NCI-H2107 treated with DMSO at 0.1 percent for 48 hours (cell line): ENCODE data around the gene HMGA1.
"Not testable (repeated sequence)": the region's sequence is repeated elsewhere in the genome, so short reads cannot be mapped to it uniquely, and the experiment has no call there.

ENCODE experiments used
- DNase-seq: peaks from one replicate; lab custom pipeline; 2025; ENCODE audit not compliant: unreplicated experiment; lab: John Stamatoyannopoulos, UW

HMGA1 gene

DNA sequence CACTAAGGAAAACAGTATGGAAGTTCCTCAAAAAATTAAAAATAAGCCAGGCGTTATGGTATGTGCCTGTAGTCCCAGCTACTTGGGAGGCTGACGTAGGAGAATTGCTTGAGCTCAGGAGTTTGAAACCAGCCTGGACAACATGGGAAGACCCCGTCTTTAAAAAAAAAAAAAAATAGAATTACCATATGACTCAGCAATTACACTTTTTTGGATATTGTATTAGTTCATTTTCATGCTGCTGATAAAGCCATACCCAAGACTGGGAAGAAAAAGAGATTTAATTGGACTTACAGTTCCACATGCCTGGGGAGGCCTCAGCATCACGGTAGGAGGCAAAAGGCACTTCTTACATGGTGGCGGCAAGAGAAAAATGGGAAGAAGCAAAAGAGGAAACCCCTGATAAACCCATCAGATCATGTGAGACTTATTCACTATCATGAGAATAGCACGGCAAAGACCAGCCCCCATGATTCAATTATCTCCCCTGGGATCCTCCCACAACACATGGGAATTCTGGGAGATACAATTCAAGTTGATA lies 22.9 kb downstream of the HMGA1 start:
- no peak for DNase-seq

DNA sequence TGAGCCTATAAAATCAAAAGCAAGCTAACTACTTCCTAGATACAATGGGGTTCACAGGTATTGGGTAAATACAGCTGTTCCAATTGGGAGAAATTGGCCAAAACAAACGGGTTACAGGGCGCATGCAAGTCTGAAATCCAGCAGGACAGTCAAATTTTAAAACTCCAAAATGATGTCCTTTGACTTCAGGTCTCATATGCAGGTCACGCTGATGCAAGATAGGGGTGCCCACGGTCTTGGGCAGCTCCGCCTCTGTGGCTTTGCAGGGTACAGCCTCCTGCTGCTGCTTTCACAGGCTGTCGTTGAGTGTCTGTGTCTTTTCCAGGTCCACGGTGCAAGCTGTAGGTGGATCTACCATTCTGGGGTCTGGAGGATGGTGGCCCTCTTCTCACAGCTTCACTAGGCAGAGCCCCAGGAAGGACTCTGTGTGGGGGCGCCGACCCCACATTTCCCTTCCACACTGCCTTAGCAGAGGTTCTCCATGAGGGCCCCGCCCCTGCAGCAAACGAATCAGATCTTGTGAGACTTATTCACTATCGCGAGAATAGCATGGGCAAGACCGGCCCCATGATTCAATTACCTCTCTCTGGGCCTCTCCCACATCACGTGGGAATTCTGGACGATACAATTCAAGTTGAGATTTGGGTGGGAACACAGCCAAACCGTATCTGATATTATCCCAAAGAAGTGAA lies 24.0 kb downstream of the HMGA1 start:
- DNase-seq, result no peak

DNA sequence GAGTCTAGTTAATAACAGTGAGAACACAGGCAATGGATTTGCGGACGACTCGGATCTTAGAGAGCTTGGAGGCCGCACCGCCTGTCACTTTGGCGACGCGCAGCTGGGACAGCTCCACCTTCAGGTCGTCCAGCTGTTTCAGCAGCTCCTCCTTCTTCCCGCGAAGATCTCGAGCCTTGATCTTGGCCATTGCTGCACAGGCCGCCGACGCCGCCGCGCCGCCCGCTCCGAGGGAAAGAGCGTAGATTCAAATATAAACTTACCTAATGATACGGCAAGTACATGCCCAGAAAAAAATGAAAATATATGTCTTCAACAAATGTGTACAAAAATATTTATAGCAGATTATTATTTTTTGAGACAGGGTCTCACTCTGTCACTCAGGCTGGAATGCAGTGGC lies 26.8 kb downstream of the HMGA1 start:
- not testable (repeated sequence) for DNase-seq

DNA sequence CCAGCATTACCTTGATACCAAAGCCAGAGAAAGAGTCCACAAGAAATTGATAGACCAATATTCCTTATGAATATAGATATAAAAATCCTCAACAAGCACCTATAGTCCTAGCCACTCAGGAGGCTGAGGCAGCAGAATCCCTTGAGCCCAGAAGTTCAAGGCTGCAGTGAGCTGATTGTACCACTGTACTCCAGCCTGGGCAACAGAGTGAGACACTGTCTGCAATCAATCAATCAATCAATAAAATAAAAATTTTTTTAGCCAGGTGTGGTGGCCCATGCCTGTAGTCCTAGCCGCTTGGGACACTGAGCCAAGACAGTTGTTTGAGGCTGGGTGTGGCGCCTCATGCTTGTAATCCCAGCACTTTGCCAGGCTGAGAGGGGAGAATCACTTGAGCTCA lies 31.1 kb downstream of the HMGA1 start:
- DNase-seq, result no peak

DNA sequence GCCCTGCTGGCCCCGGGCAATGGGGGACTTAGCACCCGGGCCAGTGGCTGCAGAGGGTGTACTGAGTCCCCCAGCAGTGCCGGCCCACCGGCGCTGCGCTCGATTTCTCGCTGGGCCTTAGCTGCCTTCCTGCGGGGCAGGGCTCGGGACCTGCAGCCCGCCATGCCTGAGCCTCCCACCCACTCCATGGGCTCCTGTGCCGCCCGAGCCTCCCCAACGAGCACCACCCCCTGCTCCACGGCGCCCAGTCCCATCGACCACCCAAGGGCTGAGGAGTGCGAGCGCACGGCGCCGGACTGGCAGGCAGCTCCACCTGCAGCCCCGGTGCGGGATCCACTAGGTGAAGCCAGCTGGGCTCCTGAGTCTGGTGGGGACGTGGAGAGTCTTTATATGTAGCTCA lies 32.5 kb downstream of the HMGA1 start:
- not testable (repeated sequence) for DNase-seq

DNA sequence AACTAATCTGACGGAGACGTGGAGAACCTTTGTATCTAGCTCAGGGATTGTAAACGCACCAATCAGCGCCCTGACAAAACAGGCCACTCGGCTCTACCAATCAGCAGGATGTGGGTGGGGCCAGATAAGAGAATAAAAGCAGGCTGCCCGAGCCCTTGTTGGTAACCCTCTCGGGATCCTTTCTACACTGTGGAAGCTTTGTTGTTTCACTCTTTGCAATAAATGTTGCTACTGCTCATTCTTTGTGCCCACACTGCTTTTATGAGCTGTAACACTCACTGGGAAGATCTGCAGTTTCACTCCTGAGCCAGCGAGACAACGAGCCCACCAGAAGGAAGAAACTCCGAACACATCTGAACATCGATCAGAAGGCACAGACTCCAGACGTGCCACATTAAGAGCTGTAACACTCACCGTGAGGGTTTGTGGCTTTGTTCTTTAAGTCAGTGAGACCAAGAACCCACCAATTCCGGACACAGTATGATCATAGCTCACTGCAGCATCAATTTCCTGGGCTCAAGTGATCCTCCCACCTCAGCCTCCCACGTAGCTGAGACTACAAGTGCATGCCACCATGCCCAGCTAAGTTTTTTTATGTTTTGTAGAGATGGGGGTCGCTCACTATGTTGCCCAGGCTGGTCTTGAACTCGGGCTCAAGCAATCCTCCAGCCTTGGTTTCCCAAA lies 33.1 kb downstream of the HMGA1 start:
- DNase-seq, result not testable (repeated sequence)

DNA sequence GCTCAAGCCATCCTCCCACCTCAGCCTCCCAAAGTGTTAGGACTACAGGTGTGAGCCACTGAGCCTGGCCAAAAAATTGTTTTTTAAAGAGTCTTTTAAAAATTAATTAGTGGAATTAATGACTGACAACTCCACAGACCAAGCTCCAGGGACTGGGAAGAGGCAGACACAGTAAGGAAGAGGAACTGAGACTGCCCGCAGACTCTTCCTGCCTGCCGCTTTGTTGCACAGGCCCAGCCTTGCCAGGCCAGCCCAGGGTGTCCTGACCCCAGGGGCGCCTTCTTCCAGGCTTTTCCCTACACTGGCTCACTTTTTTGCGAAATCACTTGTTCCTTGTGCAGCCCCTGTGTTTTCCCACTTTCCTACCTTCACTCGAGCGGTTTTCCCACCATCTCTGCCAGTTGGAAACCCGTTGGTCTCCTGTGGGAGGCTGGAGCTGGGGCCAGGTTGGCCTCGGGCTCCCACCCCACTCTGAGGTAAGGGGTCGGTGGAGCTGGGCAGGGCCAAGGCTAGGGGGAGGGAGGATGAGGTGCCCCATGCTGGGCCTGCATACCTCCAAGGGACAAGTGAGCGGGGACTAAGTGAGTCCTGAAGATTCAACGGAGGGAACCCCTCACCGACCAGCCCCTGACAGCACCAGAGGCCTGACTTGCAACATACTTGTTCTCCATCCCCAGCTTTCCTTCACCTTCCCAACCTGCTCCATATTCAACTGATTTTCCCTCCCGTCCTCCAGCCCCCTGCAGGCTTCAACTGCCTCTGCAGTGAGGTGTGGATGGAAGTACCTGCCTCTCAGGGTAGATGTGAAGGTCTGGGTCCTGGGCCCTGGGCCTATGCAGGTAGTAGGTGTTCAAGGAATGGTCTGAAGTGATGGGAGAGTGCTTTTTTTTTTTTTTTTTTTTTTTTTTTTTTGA lies 35.6 kb downstream of the HMGA1 start:
- DNase-seq, result no peak

DNA sequence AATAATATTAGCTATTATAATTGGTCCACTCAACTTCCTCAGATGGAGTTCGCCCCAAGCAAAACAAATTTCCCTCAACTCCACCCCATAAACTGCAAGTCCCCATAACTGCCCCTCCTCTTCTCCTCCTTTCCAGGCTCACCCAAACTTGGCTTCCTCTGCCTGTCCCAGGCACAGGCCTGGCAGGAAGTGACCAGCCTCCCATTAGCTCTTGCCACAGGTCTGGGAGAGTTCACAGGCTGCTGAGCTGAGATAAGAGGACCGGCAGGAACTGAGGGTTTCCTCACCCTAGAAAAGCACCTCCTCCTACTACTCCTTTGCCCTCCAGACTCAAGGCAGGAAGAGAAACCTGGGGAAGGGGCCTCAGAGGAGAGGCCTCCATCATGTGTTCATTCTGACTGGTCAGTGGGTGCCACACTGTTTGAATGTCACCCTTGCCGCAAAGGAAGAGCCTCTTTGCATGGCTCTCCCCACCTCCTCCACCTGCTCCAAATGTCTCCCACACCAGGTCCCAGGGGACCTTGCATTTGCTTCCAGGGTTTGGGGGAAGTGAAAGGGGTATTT lies 36.7 kb downstream of the HMGA1 start:
- no peak for DNase-seq

DNA sequence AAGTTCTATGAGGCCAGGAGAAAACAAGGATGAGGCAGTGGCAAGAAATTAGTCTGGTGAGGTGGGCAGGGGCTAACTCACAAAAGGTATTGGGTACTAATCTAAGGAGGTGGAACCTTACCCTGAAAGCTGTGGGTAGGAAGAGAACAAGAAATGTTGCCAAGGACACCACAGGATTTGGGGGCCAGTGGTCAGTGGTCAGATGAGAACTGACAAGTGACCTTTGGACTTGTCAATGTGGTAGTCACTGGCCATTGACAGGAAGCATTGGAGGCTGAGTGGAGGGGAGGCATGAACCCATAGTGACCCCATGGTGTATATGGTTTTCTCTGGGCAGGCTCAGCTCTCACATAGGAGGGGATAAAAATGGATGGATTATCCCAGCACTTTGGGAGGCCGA lies 37.5 kb downstream of the HMGA1 start:
- no peak for DNase-seq

DNA sequence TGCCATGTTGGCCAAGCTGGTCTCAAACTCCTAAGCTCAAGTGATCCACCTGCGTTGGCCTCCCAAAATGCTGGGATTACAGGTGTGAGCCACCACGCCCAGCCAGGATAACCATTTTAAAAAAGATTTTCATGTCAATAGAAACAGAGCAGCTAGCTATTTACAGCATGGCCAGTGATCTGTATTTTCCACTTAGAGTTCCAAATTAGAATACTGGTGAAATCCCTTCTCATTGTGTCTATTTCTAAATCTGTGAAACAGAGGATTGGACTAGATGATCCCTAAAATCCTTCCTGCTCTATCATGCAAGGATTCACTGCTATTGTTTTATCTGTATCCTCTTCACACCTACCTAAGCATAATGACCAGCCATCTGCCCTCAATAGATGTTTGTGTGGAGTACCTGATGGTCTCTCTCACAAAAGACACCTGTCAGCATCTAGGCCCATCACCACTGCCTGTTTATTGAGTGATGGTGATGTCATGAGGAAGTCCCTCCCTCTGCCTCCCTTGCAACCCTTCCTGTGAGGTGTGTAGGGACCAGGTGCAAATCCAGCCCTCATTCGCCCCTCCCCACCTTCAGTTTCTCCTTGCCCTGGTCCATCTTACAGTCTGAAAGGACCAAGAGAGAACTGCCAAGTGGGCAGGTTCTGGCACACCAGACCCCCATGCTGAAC lies 38.6 kb downstream of the HMGA1 start:
- DNase-seq, result no peak

DNA sequence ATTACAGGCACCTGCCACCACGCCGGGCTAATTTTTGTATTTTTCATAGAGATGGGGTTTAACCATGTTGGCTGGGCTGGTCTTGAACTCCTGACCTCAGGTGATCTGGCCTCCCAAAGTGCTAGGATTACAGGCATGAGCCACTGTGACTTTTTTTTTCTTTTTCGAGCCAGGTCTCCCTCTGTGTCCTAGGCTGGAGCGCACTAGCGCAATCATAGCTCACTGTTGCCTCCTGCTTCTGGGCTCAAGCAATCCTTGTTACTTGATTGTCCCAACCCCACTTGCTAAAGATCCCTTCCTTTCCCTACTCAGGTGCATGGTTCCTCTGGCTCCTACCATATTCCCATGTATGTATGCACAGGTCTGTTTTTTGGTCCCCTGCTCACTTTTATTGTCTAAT lies 39.5 kb downstream of the HMGA1 start:
- DNase-seq, result no peak

DNA sequence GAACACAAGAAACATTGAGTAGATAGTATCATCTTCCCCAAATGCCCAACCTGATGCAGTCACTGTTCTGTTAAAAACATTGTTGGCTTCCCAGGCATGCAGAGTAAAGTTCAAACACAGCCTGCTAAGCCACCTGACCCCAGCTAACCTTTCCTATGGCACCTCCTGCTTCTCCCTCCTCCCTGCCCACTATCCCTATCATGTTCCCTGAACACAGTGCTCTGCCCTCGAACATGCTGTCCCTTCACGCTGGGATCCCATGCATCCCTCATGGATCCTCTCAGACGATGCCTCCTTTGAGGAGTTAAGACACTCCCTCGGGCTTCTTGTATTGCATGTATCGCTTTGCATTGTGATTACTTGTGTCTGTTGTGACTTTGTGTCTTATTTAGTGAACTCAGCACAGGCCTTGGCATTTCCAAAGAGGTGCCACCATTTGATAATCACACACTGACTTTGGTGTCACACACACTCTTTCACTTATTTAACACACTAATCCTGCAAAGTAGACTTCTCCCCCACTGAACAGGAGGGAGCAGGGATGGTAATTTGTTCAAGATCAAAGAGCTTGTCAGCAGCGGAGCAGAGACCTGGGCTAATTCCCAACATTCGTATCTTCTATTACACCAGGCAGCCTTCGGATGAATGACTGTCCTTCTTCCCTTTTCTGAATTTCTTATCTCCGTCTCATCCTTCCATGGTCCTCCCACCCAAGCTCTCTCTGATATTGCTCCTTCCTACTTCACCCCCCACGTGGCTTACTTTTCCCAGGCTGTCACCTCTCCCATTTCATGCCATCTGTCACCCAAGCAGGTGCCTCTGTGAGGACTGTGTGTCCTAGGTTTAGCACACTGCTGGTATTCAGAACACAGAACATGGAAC lies 40.4 kb downstream of the HMGA1 start:
- no peak for DNase-seq

DNA sequence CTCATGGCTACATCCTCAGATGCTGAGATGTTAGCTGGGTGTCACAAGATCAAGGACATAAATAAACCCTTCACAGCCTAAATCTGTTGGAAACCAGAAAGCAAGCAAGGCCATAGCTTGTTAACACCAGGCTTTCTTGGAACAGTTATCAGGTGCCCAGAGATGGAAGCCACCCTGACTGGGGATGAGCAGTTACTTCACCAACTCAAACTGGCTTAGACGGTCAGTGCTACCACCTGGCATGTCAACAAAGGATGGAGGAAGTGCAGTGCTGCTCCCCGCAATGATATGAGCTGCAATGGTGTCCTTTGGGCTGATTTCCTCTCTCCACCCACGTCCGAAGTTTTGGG lies 41.1 kb downstream of the HMGA1 start:
- DNase-seq, result no peak

DNA sequence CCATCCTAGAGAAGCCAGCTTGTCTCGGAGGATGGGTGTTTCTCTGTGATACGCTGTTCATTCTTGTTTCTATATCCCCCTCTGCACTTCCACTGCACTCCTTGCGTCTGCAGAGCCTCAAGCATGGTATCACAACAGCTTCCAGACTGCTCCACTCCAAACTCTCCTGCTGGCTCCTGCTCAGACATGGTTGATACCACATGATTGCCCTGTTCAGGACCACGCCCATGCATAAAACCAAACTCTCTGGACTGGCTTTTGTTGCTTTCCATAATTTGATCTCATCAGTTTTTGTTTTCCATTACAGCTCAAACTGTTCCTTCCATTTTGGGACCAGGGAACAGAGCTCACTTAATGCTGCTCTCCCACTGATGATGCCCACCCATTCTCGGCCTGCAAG lies 42.2 kb downstream of the HMGA1 start:
- no peak for DNase-seq

DNA sequence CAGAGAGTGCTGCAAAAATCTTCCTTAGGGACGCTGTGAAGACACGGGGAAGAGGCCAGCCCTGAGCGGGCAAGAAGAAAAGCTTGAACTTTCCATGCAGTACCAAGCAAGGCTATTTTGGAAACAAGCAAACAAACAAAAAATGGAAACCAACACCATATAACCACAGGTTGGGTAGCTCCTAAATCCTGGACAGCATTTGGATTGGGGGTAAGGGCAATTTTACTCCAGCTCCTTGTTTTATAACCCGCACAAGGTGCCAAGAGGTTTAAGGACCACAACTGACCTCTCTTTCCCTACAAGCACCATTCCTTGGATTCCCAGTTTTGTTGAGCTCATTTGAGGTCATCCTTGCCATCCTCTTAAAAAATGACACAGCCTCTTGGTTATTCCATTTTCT lies 43.5 kb downstream of the HMGA1 start:
- no peak for DNase-seq

DNA sequence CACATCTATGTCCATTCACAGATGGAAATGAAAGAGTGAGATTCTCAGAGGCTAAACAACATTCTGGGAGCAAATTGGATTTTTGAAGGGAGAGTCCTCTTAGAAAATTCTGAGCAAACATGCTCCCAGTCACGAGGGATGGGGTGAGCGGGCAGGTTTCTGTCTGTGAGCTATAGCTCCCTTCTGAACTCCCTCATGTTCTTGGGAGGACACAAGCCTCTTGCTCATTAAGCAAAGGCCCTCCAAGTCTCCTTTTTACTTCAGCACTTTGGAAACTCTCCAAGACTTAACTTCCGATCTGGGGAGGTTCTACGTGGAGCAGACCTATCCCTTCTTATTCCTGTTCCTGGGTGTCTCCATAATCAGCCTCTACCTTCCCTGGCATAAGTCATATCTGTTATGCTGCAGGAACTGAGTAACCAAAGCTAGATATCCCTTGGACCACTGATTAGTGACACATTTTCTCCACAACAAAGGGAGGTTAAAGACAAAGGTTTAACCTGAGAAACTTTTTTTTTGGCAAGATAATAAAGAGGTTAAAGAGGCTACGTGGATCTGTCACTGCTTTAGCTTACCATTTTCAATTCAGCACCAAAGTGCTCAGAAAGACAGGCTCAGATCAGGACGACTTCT lies 45.1 kb downstream of the HMGA1 start:
- DNase-seq, result no peak

DNA sequence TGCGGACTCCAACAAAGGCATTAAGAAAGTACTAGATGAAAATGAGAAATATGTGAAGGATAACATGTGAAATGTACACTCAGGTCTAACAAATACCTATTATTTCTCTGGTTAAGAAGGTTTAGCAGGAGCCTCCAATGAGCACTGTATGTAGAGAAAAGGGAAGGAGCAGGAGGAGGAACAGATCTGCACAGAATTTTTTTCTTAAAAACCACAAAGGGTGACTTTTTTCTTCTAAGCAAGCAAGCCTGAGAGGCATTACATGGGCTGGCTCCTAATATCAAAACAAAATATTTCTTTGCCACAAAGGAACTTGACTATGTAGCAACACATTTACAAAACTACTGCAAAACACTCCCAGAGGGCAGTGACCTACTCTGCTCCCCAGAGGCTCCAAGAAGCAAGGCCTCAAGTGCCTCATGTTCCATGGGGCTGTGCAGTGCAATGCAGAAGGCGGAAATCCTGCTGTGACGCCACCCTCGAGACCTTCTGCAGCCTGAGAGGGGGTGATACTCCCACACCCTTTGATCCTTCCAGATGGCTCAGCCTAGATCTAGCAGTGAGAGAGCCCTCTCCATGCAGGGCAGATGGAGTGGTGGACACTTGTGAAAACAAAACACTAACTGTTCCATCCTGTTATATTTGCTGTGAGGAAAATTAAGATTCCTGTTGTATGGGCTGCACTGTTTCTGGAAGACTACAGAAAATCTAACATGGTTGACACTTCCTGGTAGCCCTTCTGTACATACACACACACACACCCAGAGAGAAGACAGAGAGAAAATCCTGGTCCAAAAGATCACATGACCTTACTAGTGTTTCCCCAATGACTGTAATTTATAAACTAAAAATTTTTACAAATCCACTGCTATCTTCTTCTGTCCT lies 48.1 kb downstream of the HMGA1 start:
- no peak for DNase-seq

DNA sequence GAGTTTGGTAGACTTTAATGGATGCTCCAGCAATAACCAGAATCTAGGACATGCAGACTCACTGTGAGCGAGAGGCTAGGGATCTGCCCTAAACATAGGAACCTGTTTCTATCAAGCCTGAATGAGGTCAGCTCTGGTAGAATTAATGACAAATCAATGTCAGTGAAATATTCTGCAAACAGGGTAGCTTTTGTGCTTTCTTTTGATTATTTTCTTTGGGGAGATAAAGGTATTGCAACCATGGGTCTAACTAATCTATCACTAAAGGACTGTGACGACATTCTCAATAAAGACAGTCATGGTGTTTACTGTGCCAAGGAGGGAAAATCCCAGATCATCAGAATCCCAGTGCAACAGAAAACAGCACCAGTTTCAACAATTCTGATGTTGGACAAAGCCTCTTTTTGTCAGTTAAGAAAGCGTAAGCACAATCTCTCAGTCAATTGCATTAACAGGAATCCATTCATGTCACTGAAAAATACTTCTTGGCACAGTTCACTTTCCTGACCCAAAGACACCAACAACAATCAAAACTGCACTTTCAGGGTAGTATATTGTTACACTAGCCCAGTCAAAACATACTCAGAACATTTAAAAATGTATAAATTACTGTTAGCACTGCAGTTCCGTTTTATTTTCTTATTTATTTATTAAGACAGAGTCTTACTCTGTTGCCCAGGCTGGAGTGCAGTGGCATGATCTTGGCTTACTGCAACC lies 48.9 kb downstream of the HMGA1 start:
- DNase-seq, result no peak
